Brain microvascular endothelial cell (primary cell): ENCODE measurements around the gene HS1BP3.
A peak's percentile ranks its signal among the peaks of the same experiment; 100 is the strongest.

Source experiments
- DNase-seq: peaks from one replicate; pipeline ENCODE4 v3.0.0-alpha.2; 2020
- H3K27ac ChIP-seq: fragments of 250-450 bp; sonication (Bioruptor Pico); 2 replicates; pipeline ENCODE4 v1.5.1; 2020; ENCODE audit warnings: mild to moderate bottlenecking, moderate library complexity
- H3K27me3 ChIP-seq: fragments of 250-450 bp; sonication (Bioruptor Pico); replicated peaks from 2 replicates; pipeline ENCODE4 v1.5.1; 2020; ENCODE audit warnings: mild to moderate bottlenecking
- H3K36me3 ChIP-seq: fragments of 250-450 bp; sonication (Bioruptor Pico); replicated peaks from 2 replicates; pipeline ENCODE4 v1.5.1; 2020; ENCODE audit warnings: mild to moderate bottlenecking
- H3K4me3 ChIP-seq: 2 replicates; pipeline ENCODE4 v1.5.1; 2011; ENCODE audit warnings: low read depth, mild to moderate bottlenecking, control low read depth, low read length, moderate library complexity
- CTCF ChIP-seq: IDR thresholded peaks from 2 replicates; pipeline ENCODE4 v1.5.1; 2011; ENCODE audit warnings: low read depth, mild to moderate bottlenecking, moderate library complexity, low read length, control low read depth, inconsistent platforms; ENCODE audit errors: missing control alignments
- in situ Hi-C: cut with HindIII; loops from 2 replicates; pipeline ENCODE4 v1.10.0; 2017; ENCODE audit warnings: low sequenced_read_pairs, low pct_ligation_motif_present

HS1BP3 gene

GRCh38 chr2:20629181-20629580, 21.7 kb downstream of the HS1BP3 start:
- in situ Hi-C loops: loop anchor here (25.0 kb wide), 1 partner anchor 217 kb away; no protein-coding TSS in a partner anchor
- DNase-seq: no peak
- no peaks in the 10 kb centered on the region for H3K36me3 ChIP-seq

GRCh38 chr2:20627712-20628380, 23.1 kb downstream of the HS1BP3 start:
- H3K4me3 ChIP-seq: no peak overlapping the region
- no peak overlapping the region for H3K27ac ChIP-seq
- H3K27me3 ChIP-seq: no peaks in the 10 kb centered on the region
- in situ Hi-C loops: loop anchor here (25.0 kb wide), 1 partner anchor 216 kb away; no protein-coding TSS in a partner anchor
- DNase-seq: no peak
- no peaks in the 10 kb centered on the region for H3K36me3 ChIP-seq
- no peak for TF ChIP-seq CTCF

More at GRCh38 chr2:20629181-20629580, 21.7 kb downstream of the HS1BP3 start:
- H3K27me3 ChIP-seq: no peaks in the 10 kb centered on the region
- no peak for TF ChIP-seq CTCF
- no peak overlapping the region for H3K4me3 ChIP-seq
- H3K27ac ChIP-seq: no peak overlapping the region

GRCh38 chr2:20626698-20627513, 24.0 kb downstream of the HS1BP3 start:
- no peak for DNase-seq
- H3K36me3 ChIP-seq: no peaks in the 10 kb centered on the region
- H3K4me3 ChIP-seq: no peak overlapping the region
- in situ Hi-C loops: loop anchor here (25.0 kb wide), 1 partner anchor 215 kb away; no protein-coding TSS in a partner anchor
- no peak for TF ChIP-seq CTCF
- no peaks in the 10 kb centered on the region for H3K27me3 ChIP-seq
- H3K27ac ChIP-seq: no peak overlapping the region

- no peak for DNase-seq
- TF ChIP-seq CTCF: no peak
- Histone ChIP-seq H3K4me3 (no peak overlapping the region), H3K27me3 (no peaks in the 10 kb centered on the region), H3K27ac (no peak overlapping the region), H3K36me3 (no peaks in the 10 kb centered on the region)
- in situ Hi-C loops: loop anchor here (25.0 kb wide), 1 partner anchor 214 kb away; no protein-coding TSS in a partner anchor
Observed at GRCh38 chr2:20626392-20626697, 24.6 kb downstream of the HS1BP3 start.

- in situ Hi-C loops: loop anchor here (25.0 kb wide), 1 partner anchor 213 kb away; no protein-coding TSS in a partner anchor
- H3K27ac ChIP-seq: no peak overlapping the region
- DNase-seq: peak; percentile 75
- TF ChIP-seq CTCF: peak; percentile 52
- no peak overlapping the region for H3K4me3 ChIP-seq
- H3K27me3 ChIP-seq: no peaks in the 10 kb centered on the region
- no peaks in the 10 kb centered on the region for H3K36me3 ChIP-seq
Observed at GRCh38 chr2:20625491-20626391, 25.2 kb downstream of the HS1BP3 start.
